Hematopoietic multipotent progenitor cell treated with erythropoietin and hydrocortisone succinate and interleukin-3 and kit ligand, for 6 days (in vitro differentiated cells): ENCODE results near the gene HOMER3.
"Not testable (repeated sequence)": the region's sequence is repeated elsewhere in the genome, so short reads cannot be mapped to it uniquely, and the experiment has no call there.

Source experiments
- DNase-seq: peaks from one replicate; pipeline ENCODE4 v3.0.0-alpha.2; 2015

Gene HOMER3

DNA sequence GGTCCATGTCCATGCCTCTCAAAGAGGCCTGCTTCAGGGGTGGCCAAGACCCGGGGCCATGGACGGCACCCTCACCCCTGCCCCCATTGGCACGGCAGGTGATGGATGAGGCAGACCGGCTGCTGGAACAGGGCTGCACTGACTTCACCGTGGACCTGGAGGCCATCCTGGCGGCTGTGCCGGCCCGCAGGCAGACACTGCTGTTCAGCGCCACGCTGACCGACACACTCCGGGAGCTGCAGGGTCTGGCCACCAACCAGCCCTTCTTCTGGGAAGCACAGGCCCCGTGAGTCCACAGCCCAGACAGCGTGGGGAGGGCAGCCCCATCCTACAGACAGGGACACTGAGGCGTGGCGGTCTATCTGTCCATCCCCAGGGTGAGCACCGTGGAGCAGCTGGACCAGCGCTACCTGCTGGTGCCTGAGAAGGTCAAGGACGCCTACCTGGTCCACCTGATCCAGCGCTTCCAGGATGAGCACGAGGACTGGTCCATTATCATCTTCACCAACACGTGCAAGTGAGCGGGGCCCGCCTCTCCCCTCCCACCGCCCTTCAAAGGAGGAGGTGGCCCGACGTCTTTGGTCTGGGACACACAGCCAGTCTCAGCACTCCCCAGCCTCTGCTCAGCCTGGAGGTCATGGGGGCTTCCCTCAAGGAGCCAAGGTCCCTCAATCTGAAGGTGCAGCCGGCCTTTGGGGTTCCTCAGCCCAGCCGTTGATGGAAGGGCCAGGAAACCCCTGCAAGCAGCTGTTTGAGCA is 18.6 kb downstream of the HOMER3 start:
- DNase-seq, result no peak

DNA sequence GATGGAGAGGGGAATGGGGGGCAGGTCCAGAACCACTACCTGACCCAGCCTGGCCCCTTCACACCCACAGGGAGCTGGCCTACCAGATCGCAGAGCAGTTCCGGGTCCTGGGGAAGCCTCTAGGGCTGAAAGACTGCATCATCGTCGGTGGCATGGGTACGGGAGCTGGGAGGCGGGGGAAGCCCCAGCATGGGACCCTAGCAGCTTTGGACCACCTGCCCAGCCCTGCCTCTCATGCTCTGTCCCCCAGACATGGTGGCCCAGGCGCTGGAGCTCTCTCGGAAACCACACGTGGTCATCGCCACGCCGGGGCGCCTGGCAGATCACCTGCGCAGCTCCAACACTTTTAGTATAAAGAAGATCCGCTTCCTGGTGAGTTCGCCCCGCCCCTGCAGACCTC is 19.4 kb downstream of the HOMER3 start:
- no peak for DNase-seq

DNA sequence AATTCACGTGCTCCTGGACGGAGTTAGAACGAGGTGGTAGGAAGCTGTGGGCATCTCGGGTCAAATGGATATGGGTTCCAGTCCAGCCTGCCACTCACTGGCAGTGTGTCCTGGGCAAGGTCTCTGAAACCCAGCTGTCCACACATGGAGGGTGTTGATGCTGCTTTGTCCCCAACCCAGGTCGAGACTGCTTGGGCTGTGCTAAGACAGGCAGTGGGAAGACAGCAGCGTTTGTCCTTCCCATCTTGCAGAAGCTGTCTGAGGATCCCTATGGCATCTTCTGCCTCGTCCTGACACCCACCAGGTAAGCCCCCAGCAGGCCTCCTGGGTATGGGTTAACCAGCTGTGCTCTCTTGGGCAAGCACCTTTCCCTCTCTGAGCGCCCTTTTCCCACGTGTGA is 20.6 kb downstream of the HOMER3 start:
- no peak for DNase-seq

DNA sequence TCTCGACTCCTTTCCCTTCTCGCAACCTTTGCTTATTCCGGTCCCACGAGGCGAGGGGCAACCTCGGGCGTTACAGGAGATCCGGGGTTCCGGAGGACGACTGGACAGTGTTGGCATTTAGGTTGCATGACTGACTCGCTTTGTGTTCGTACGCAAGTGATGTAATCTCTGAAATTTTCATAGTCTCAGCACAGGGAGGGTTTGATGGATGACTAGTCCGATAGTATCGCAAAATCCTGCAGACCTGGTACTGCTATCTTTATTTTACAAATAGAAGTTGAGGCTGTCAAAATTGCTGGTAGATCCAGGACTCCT is 21.2 kb downstream of the HOMER3 start:
- DNase-seq, result no peak

DNA sequence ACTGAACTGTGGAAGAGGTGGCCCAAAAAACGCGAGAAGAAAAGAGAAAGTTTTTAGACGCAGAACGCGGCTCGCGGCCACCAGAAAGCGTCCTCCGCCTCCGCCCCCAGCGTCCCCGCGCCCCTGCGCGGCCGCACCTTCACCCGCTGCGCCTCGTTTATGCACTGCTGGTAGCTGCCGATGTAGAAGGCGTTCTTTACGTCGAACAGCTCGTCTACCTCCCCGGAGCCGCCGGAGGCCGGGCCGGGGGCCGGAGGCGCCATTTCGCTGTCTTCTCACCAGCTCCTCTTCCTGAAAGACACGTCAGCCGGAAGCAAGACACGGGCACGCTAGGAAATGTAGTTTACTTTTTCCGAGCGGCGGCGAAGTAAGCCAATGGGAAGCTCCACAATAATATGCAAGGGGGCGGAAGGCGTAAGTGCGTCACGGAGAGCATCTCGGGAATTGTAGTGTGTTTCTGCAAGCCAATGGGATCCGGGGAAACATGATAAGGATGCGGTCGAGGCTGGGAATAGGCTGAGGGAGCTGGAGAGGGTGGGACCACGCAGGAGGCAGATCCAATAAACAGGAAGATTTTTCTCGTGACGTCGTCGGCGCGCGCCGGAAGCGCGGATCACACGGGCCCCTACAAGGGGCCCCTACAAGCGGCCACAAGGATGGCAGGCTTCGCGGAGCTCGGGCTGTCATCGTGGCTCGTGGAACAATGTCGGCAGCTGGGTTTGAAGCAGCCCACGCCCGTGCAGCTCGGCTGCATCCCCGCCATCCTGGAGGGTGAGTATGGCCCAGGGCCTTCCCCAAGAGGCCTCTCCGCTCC is 21.7 kb downstream of the HOMER3 start, which contains the start of the genes COPE and DDX49:
Gene COPE (minus strand): TSS at position 302 of the 814 bp plus-strand sequence. CDS start 39 bp downstream, at position 263.
Gene DDX49 (plus strand): TSS at position 630 of the 814 bp plus-strand sequence. CDS start 27 bp downstream, at position 657.
- DNase-seq, result peak; percentile 100

DNA sequence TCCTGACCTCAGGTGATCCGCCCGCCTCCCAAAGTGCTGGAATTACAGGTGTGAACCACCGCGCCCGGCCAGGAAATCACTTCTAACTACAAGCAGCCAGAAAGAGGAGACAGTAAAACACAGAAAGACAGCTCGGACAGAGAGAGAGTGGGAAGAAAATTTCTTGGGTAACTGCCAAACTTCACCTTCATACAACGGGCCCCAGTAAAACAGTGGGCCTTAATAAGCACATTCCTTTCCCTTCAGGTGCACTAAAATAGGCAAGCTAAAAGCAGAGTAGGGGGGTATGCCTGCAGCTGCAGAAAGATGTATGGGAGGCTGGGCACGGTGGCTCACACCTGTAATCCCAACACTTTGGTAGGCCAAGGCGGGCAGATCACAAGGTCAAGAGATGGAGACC is 23.4 kb downstream of the HOMER3 start:
- DNase-seq, result not testable (repeated sequence)

DNA sequence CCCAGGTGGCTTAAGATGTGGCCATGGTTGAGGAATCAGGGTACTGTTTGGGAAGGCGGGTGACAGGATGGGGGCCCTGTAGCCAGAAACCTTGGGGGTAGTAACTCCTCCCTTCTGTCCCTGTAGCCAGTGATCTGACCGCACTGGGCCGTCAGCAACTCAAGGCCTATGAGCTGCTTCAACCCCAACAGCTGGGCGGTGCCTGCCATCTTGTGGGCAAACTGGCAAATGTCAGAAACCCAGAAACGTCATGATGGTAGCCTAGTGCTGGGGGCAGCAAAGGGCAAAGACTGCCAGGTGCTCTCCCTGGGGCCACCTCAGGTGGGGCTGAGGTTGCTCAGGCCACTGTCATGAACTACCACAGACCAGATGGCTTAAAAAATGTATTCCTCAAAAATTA is 25.4 kb downstream of the HOMER3 start:
- peak; percentile 81 for DNase-seq

DNA sequence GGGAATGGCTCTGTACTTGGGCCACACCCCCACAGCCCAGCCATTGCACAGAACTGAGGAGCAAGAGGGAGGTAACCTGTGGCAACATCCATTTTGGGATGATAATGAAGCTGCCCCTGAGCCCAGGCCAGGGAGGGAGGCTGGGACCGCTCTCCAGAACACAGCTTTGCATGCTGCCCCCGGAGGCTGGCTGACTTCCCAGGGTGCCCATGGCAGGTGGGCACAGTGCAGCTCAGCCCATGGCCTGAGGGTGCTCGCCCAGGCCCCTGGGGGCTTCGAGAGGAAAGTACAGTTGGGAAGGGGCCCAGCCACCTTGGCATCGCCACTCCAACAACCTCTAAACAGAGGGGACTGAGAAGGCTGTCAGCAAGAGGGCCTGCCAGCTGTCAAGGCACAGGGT is 27.6 kb downstream of the HOMER3 start:
- no peak for DNase-seq

DNA sequence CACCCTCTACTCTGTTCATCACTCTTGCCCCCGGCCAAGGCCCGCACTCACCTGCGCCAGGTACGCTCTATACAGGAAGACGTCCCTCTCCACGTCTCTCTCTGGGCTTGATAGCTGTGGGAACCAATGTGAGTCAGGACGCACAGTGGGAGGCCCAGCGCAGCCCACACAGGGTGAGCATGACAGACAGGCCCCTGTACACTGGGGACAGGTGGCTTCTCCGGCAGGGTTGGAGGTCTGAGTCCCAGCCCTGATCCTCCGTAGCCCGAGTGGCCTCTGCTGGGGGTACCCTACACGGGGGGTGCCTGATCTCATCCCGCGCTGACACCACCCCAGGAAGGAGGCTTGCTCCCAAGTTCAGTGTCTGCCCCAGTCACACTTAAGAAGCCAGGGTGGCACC is 28.1 kb downstream of the HOMER3 start:
- no peak for DNase-seq

DNA sequence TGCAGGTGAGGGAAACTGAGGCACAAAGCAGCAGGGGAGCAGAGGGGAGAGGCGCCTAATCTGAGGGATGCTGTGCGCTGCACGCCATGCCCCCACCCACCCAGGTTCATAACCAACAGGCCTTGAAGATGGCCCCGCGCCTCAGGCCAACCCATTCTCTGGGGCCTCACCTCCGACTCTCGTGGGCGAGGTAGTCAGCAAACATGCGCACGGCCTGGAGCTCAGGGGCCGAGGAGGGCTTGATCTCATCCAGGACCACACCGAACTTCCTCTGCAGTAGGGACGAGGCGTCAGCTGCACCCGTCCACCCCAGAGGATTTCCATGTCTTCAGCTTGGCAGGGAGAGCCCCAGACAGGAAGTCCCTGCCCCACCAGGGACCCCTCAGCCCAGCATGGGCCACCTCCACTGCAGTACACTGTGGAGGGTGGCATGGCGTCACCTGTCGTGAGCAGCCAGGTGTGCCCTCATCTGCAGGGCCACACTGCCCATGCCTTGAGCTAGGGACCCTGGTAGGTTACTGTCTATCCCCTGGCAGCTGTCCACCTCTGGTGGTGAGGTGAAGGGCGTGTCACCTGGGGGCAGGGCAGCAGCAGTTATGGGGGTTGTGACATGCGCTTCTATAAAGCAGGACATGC is 30.1 kb downstream of the HOMER3 start:
- no peak for DNase-seq

DNA sequence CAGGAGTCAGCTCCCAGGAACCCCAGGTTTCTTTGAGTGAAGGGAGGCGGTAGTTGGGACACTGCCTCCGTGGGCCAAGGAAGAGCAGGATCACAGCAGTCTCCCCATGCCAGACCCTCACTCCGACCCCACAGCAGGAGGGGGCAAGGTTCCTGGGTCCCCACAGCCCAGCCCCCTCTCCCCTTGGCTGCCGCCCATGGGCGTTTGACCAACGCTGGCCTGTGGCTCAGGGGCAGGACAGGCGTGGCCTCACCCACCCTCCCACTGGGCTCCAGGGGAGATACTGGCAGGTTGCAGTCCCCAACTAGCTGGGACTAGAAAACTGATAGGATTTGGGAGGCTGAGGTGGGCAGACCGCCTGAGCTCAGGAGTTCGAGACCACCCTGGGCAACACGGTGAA is 31.0 kb downstream of the HOMER3 start:
- no peak for DNase-seq

DNA sequence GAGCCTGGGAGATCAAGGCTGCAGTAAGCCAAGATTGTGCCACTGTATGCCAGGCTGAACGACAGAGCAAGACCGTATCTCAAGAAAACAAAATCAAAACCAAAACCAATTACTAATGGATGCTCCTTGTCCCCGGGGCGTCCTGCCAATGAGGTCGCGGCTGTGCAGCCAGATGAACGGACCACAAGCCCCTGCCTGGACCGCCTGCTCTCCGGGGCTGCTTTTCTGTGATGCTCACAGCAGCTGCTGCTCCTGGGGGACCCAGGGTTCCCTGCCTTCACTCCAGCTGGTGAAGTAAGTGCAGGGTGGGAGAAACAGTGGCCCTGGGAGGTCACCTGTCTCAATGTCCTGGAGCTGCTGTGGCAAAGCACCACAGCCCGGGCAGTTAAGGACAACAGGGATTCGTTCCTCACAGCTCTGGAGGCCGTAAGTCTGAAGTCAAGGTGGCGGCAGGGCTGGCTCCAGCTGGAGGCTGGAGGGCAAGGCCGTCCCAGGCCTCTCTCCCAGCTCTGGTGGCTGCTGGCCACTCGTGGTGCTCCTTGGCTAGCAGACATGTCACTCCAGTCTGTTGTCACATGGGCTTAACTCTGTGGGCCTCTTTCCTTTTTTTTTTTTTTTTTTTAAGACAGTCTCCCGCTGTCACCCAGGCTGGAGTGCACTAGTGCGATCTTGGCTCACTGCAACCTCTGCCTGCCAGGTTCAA is 31.9 kb downstream of the HOMER3 start:
- DNase-seq, result no peak

DNA sequence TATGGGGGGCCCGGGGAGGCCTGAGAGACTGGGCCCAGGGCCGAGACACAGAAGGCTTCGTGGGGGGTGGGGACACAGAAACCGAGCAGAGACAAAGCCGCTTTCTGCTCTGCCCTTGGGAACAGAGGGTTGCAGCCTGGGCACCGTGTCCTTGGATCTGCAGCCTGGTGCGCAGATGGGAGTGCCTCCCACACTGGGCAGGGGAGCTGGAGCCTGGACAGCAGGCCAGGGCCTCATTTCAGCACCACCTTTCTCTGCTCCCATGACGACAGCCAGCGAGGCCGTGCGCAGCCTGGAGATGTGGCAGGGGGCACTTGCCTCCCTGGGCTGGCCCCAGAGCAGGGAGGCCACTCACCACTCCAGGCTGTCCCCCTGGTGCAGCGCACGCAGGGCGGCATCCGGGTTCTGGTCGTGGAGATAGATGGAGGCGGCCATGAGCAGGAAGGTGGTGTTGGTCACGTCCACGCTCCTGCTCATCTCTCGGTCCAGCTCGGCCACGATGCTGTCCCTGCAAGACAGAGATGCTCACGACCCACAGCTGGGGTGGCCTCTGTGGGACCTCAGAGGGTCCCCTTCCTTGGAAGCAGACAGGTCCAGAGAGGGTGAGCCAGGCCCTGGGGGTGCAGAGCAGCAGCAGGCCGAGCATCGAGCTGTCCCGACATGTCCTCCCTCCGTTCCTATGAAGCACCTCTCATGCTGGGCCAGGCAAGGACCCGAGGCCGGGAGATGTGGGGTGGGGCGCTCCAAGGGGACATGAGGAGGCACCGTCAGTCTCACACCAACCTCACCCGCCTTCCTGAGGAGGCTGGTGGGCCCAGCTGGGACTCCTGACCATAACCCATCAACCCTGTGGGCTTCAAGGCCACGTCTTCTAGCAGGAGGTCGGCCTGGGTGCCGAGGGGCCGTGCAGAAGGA is 34.2 kb downstream of the HOMER3 start:
- DNase-seq, result no peak

DNA sequence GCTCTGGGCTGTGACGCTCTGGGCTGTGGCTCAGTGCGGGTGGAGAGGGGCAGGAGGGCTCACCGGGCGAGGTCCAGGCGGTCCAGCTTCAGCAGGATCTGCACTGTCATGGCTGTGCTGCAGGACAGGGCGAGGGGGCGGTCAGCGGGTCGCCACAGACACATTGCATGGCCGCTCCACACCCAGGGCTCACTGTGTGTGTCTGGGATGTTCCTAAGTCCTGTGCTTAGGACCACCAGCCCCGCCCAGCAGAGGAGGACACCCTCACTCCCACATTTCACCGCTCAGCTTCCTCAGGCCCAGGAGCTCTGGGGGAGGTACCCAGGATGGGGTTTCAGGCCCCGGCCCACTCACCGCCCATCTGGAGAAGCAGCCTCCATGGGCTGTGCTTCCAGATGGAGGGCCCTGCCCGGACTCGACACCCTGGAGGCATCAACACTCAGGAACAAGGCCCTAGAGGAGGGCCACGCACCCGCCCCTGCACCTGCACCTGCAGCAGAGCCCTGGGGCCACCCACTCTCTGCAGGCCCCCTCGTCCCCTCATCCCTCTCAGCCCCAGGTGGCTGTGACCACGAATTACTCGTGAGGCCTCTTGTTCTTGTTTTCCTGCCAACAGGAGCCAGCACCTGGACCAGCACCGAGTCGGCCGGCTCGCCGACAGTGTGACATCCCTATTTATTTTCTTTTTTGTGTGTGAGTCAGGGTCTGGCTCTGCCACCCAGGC is 35.3 kb downstream of the HOMER3 start:
- no peak for DNase-seq

DNA sequence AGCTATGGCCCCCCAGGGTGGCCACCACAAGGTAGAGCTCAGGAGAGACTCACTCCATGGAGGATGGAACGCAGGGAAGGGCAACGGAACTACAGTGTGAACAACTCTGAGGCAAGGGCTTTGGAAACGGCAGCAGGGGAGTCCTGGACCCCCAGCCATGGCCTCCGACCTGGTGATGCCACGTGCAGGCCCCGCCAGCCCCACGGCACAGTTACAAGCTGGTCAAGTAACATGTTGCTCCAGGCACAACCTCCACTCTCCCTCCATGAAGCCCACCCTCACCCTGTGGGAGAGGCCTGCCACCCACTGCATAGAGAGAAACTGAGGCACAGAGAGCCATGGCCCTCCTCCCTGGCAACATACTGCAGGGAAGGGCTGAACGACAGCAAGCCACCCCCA is 36.0 kb downstream of the HOMER3 start:
- no peak for DNase-seq

DNA sequence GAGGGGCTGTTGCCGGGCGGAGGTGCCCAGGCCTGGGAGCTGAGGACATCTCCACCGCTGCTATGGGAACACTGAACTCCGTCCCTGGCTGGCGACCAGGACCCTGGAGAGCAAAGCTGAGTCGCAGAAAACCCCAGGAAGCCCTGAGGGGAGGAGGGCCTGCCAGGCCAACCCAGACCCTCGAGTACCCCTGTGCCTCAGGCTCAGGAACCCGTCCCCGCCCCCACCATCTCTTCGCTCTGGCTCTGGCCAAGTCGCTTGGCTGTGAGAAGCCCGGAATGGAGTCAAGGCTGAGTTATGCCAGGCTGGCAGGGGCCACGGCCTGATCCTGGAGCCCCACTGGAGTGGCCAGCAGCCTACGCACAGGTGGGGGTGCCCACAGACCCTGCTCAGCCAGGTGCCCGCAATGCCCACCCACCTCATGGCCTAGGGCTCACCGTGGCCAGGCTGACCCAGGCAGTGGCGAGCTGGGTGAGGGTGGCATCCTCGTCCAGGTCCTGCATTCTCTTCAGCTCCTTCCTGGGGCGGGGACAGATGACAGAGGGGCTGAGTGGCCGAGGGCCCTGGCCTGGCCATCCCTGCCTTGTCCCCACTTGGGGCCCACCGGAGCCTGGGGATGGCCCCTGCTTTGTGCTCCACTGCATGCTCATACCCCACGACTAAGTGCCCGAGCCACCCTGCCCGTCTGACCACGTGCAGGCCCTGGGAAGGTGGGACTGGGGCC is 36.5 kb downstream of the HOMER3 start:
- no peak for DNase-seq

DNA sequence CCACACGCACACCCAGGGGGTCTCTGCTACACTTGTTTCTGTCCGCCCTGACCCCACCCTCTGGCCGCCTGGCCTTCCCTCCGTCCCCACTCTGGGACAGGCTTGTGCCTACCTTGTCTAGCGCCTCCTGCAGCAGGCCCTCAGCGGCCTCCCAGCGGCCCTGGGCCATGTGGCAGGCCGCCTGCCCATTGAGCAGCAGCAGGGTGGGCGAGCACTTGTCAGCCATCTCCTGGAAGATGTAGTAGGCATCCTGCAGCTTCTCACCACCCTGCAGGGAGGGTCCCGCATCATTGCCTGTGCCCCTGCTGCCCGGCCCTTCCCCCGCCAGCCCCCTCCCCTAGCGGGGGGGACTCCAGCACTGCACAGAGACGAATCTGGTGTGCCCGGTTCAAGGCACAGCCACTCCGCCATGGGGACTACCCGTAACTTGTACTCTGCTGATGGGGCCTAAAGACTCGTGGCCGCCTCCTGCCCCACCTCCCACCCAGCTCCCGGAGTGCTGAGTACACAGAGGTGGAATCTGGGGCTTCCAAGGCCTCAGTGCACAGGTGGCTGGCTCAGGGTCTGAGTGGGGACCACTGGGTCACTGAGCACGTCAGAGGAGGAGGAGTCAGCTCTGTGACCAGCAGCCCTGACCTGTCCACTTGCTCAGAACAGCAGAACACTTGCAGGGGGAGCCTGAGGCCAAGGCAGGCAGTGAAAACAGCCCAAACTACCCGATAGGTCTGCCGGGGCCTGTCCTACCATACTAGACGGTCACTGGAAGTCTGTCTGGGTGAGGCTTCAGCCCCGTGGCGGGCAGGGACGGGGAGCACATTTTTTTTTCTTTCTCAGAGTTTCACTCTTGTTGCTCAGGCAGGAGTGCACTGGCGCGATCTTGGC is 37.6 kb downstream of the HOMER3 start:
- DNase-seq, result no peak

DNA sequence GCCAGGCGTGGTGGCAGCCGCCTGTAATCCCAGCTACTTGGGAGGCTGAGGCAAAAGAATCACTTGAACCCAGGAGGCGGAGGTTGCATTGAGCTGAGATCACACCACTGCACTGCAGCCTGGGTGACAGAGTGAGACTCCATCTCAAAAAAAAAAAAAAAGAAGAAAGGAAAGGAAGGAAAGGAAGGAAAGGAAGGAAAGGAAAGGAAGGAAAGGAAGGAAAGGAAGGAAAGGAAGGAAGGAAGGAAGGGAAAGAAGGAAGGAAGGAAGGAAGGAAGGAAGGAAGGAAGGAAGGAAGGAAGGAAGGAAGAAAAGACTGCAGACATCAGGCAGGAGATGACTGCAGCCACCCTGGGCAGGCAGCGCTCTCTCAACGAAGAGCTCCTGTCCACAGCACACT is 38.5 kb downstream of the HOMER3 start:
- not testable (repeated sequence) for DNase-seq

DNA sequence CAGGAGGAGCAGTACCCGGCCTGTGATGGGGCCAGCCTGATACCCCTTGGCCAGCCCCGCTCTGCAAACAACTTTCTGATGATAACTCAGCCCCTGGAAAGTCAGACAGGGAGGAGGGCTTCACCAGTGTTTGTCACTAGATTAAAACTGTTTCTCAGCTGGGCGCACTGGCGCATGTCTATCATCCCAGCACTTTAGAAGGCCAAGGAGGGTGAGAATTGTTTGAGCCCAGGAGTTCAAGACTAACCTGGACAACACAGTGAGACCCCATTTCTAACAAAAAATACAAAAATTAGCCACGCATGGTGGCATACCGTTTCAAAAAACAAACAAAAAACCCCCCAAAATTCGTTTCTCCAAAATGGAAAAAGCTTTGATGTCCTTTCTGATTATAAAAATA is 39.5 kb downstream of the HOMER3 start:
- DNase-seq, result no peak
